Astrocyte (in vitro differentiated cells and primary cell): ENCODE data around the gene CNGB1. TPM values are rescaled to one million over a fixed set of nuclear protein-coding genes. Genes with fewer than 3 reads are reported as not detected.

Experiments
- DNase-seq: peaks from one replicate; pipeline ENCODE4 v3.0.0-alpha.2; 2010; ENCODE audit warnings: low read depth
- FAIRE-seq: peaks from 2 replicates; lab custom pipeline; 2011; peaks lifted over from hg19 to GRCh38; lab: Jason Lieb, UNC
- H2AFZ ChIP-seq: 2 replicates; pipeline ENCODE4 v1.6.0; 2012; ENCODE audit warnings: low read depth, low read length, inconsistent platforms
- H3K27ac ChIP-seq: 2 replicates; pipeline ENCODE4 v1.5.1; 2011; ENCODE audit warnings: low read depth, low read length, inconsistent platforms
- H3K27me3 ChIP-seq: 2 replicates; pipeline ENCODE4 v1.6.0; 2011; ENCODE audit warnings: low read length, inconsistent platforms; ENCODE audit not compliant: insufficient read depth
- H3K36me3 ChIP-seq: 2 replicates; pipeline ENCODE4 v1.5.1; 2011; ENCODE audit warnings: low read length, inconsistent platforms; ENCODE audit not compliant: insufficient read depth
- H3K4me1 ChIP-seq: 2 replicates; pipeline ENCODE4 v1.5.1; 2011; ENCODE audit warnings: low read length, inconsistent platforms; ENCODE audit not compliant: insufficient read depth
- H3K4me2 ChIP-seq: 2 replicates; pipeline ENCODE4 v1.6.0; 2012; ENCODE audit warnings: low read length, inconsistent platforms
- H3K4me3 ChIP-seq: 2 replicates; pipeline ENCODE4 v1.5.1; 2011; ENCODE audit warnings: low read depth, mild to moderate bottlenecking, low read length, inconsistent platforms; ENCODE audit not compliant: insufficient read depth
- H3K79me2 ChIP-seq: 2 replicates; pipeline ENCODE4 v1.6.0; 2012; ENCODE audit warnings: mild to moderate bottlenecking, low read length, inconsistent platforms; ENCODE audit not compliant: insufficient read depth
- H3K9ac ChIP-seq: 2 replicates; pipeline ENCODE4 v1.6.0; 2012; ENCODE audit warnings: mild to moderate bottlenecking, low read length, inconsistent platforms
- H3K9me3 ChIP-seq: 2 replicates; pipeline ENCODE4 v1.5.1; 2012; ENCODE audit warnings: low read depth, mild to moderate bottlenecking, low read length, inconsistent platforms; ENCODE audit not compliant: insufficient read depth
- H4K20me1 ChIP-seq: 2 replicates; pipeline ENCODE4 v1.6.0; 2012; ENCODE audit warnings: low read length, inconsistent platforms; ENCODE audit not compliant: insufficient read depth
- H3K27ac Mint-ChIP-seq: one replicate; pipeline ENCODE4 v1.8.0; 2021; ENCODE audit warnings: mild to moderate bottlenecking, mixed read lengths; ENCODE audit not compliant: unreplicated experiment
- H3K27me3 Mint-ChIP-seq: one replicate; pipeline ENCODE4 v1.8.0; 2021; ENCODE audit warnings: low read depth, mixed read lengths; ENCODE audit not compliant: unreplicated experiment
- H3K36me3 Mint-ChIP-seq: one replicate; pipeline ENCODE4 v1.8.0; 2021; ENCODE audit warnings: low read depth, mixed read lengths; ENCODE audit not compliant: unreplicated experiment
- H3K4me1 Mint-ChIP-seq: one replicate; pipeline ENCODE4 v1.8.0; 2021; ENCODE audit warnings: low read depth, mixed read lengths; ENCODE audit not compliant: unreplicated experiment
- H3K4me3 Mint-ChIP-seq: one replicate; pipeline ENCODE4 v1.8.0; 2021; ENCODE audit warnings: mild to moderate bottlenecking, moderate library complexity, mixed read lengths; ENCODE audit not compliant: unreplicated experiment
- H3K9me3 Mint-ChIP-seq: one replicate; pipeline ENCODE4 v1.8.0; 2021; ENCODE audit warnings: mild to moderate bottlenecking, mixed read lengths; ENCODE audit not compliant: unreplicated experiment
- CTCF ChIP-seq: IDR thresholded peaks from 2 replicates; pipeline ENCODE4 v1.5.1; 2011; ENCODE audit warnings: low read depth, mild to moderate bottlenecking, inconsistent platforms, low read length, moderate library complexity; ENCODE audit not compliant: insufficient read depth
- EZH2 ChIP-seq: IDR thresholded peaks from 2 replicates; pipeline ENCODE4 v1.6.1; 2012; ENCODE audit warnings: mild to moderate bottlenecking, low read length, inconsistent platforms; ENCODE audit not compliant: insufficient read depth
- total RNA-seq: library from RNA; stranded (reverse); gene quantifications from 2 replicates; pipeline ENCODE4 v1.2.1, GENCODE V29; 2021

CNGB1 gene
- total RNA-seq, 1 donor from 2014 or later, result not detected

- no peak overlapping the region for H3K4me2 ChIP-seq
- H3K27ac ChIP-seq, result peak overlapping the region; percentile 38
- Mint-ChIP-seq H3K27ac (peak overlapping the region; percentile 70), H3K36me3 (no peaks in the 10 kb centered on the region), H3K27me3 (no peaks in the 10 kb centered on the region), H3K9me3 (no peaks in the 10 kb centered on the region), H3K4me1 (peaks cover 33% of the 10 kb centered on the region), H3K4me3 (peak overlapping the region; percentile 27)
- no peak overlapping the region for H3K9ac ChIP-seq
- H3K27me3 ChIP-seq, result no peaks in the 10 kb centered on the region
- H3K36me3 ChIP-seq, result no peaks in the 10 kb centered on the region
- no peak overlapping the region for H3K4me3 ChIP-seq
- peaks cover 10% of the 10 kb centered on the region for H3K4me1 ChIP-seq
- H3K9me3 ChIP-seq, result no peaks in the 10 kb centered on the region
- no peaks in the 10 kb centered on the region for H4K20me1 ChIP-seq
- no peak overlapping the region for H2AFZ ChIP-seq
- DNase-seq (no peak), FAIRE-seq (no peak)
- TF ChIP-seq EZH2 (no peak), CTCF (no peak)
- no peaks in the 10 kb centered on the region for H3K79me2 ChIP-seq
Observed at GRCh38 chr16:57843400-57843799, 127.5 kb downstream of the CNGB1 start.

GRCh38 chr16:57842601-57843000, 128.3 kb downstream of the CNGB1 start:
- peak overlapping the region; percentile 70 for H3K4me2 ChIP-seq
- H3K27ac ChIP-seq, result peak overlapping the region; percentile 73
- TF ChIP-seq EZH2 (no peak), CTCF (no peak)
- H3K9me3 Mint-ChIP-seq, result no peaks in the 10 kb centered on the region
- H3K9ac ChIP-seq, result no peak overlapping the region
- H3K27ac Mint-ChIP-seq, result peak overlapping the region; percentile 95
- H3K79me2 ChIP-seq, result no peaks in the 10 kb centered on the region
- H3K4me1 Mint-ChIP-seq, result peaks cover 41% of the 10 kb centered on the region
- H3K36me3 ChIP-seq, result no peaks in the 10 kb centered on the region
- no peak overlapping the region for H2AFZ ChIP-seq
- no peak for DNase-seq
- peaks cover 18% of the 10 kb centered on the region for H3K4me1 ChIP-seq
- no peak overlapping the region for H3K4me3 Mint-ChIP-seq
- H3K4me3 ChIP-seq, result no peak overlapping the region
- H3K27me3 ChIP-seq, result no peaks in the 10 kb centered on the region
- no peaks in the 10 kb centered on the region for H4K20me1 ChIP-seq
- H3K36me3 Mint-ChIP-seq, result no peaks in the 10 kb centered on the region
- no peaks in the 10 kb centered on the region for H3K9me3 ChIP-seq
- FAIRE-seq, result no peak
- H3K27me3 Mint-ChIP-seq, result no peaks in the 10 kb centered on the region

- Mint-ChIP-seq H3K27me3 (no peaks in the 10 kb centered on the region), H3K4me3 (no peak overlapping the region), H3K27ac (peak overlapping the region; percentile 63), H3K9me3 (no peaks in the 10 kb centered on the region), H3K4me1 (peaks cover 42% of the 10 kb centered on the region), H3K36me3 (no peaks in the 10 kb centered on the region)
- no peak for DNase-seq
- Histone ChIP-seq H3K79me2 (no peaks in the 10 kb centered on the region), H3K9me3 (no peaks in the 10 kb centered on the region), H3K27ac (no peak overlapping the region), H3K4me3 (no peak overlapping the region), H4K20me1 (no peaks in the 10 kb centered on the region), H2AFZ (no peak overlapping the region), H3K27me3 (no peaks in the 10 kb centered on the region), H3K36me3 (no peaks in the 10 kb centered on the region), H3K9ac (no peak overlapping the region), H3K4me1 (peaks cover 20% of the 10 kb centered on the region), H3K4me2 (no peak overlapping the region)
- no peak for FAIRE-seq
- no peak for TF ChIP-seq CTCF
- TF ChIP-seq EZH2, result no peak
Observed at GRCh38 chr16:57840833-57841232, 130.1 kb downstream of the CNGB1 start.
